Jurkat, Clone E6-1 (cell line): Measurements from ENCODE around the gene ZDHHC3.
"Not testable (repeated sequence)": the region's sequence is repeated elsewhere in the genome, so short reads cannot be mapped to it uniquely, and the experiment has no call there.

ENCODE experiments used
- DNase-seq: peaks from one replicate; pipeline ENCODE4 v3.0.0-alpha.2; 2011; ENCODE audit warnings: low read depth, low spot score
- H3K4me3 ChIP-seq: 2 replicates; pipeline ENCODE4 v1.5.1; 2011; ENCODE audit warnings: mild to moderate bottlenecking, low read length, control low read depth, moderate library complexity

ZDHHC3 gene

GRCh38 chr3:45000823-45001222 lies 24.8 kb upstream of the ZDHHC3 start:
- H3K4me3 ChIP-seq = no peak overlapping the region
- DNase-seq = no peak

- no peak for DNase-seq
- H3K4me3 ChIP-seq = no peak overlapping the region
Observed at GRCh38 chr3:44999782-45000181, 23.8 kb upstream of the ZDHHC3 start.

DNA sequence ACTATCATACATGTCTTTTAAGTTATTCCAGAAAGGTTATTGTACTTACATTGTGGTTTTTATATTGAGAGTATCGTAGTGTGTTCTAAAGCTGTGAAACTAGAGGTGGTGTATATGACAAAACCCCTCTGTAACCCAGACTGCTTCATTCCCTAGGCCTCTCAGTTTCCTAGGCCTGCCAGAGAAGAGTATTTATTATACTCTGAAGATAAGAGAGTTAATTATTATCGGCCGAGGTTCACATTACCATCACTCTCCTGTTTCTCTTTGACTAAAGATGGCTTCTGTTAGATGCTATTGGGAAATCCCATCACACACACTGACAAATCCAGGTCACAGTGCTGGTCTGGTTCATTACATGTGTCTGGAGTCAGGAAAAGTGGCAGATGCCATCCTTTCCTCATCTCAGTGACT lies 20.6 kb upstream of the ZDHHC3 start:
- DNase-seq = no peak
- no peak overlapping the region for H3K4me3 ChIP-seq

DNA sequence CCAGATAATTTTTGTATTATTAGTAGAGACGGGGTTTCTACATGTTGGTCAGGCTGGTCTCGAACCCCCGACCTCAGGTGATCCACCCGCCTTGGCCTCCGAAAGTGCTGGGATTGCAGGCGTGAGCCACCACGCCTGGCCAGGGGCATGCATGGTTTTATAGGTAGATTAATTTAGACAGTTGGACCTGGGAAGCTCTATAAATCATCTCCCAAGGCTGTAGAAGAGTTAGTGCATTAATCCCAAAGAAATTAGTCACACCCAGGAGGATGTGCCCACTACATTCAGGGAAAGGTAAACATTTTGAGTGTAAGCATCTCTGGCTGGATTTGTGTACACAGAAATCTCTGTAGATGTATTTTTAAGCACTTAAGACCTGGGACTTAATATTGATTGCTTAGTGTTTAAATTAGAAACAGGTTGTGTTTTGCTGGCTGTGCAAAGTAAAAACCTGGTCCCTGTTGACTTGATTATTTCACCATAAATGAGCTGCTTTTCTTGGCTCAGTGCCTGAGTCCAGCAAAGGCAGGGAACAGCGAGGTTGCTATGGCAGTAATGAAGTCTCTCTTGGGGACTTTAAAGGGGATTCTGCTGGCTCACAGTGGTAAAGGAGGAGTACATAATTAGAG lies 19.3 kb upstream of the ZDHHC3 start:
- no peak for DNase-seq
- no peak overlapping the region for H3K4me3 ChIP-seq

DNA sequence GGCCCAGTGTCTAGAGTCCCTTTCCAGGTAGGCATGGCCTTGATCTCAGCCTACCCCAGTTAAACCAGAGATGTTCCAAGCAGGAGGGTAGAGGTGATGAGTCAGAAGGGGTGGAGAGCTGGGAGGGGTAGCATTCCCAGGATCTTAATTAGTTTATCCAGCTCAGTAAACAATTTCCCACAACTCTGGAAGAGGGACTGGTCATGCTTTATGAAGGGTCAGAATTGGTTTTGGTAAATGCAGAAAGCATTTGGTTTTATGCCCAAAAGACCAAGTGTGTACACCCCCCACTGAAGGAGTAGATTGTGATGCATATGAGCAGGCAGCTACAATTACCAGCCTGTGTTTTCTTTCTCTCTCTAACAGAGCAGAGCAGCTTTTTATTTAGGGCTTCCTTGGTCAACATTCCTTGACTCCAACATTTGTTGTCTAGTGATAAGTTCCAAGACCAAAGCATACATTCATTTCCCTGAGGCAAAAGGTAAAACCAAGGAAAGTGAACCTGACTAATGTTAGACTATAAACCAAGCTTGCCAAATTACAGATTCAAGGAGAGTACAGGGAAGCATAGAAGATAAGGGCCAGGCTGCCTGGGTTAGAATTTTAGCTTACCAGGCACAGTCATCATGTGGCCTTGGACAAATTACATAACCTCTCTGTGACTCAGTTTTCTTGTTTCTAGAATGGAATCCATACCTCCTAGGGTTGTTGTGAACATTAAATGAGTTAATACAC lies 17.7 kb upstream of the ZDHHC3 start:
- DNase-seq = no peak
- H3K4me3 ChIP-seq = no peak overlapping the region

- no peak overlapping the region for H3K4me3 ChIP-seq
- peak; percentile 47 for DNase-seq
Observed at GRCh38 chr3:44992555-44993470, 16.8 kb upstream of the ZDHHC3 start.

GRCh38 chr3:44991326-44991725 lies 15.4 kb upstream of the ZDHHC3 start:
- peak; percentile 61 for DNase-seq
- no peak overlapping the region for H3K4me3 ChIP-seq

GRCh38 chr3:44989636-44990373 lies 13.8 kb upstream of the ZDHHC3 start:
- DNase-seq = no peak
- no peak overlapping the region for H3K4me3 ChIP-seq

- no peak overlapping the region for H3K4me3 ChIP-seq
- DNase-seq = no peak
Observed at GRCh38 chr3:44989141-44989540, 13.2 kb upstream of the ZDHHC3 start.

- DNase-seq = no peak
- no peak overlapping the region for H3K4me3 ChIP-seq
Observed at GRCh38 chr3:44988073-44988472, 12.1 kb upstream of the ZDHHC3 start.

DNA sequence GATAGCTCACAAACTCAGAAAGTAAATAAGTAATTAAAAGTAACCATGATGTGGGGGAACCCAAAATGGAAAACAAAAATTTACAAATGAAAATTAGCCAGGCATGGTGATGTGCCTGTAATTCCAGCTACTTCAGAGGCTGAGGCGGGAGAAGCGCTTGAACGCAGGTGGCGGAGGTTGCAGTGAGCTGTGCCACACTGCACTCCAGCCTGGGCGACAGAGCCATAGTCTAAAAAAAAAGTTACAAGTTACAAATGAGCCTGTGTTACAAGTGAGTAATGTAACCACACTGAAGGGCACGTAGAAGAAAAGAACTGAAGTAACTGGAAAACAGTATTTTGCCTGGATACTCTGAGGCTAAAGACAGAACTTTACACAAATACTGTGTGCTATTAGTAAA lies 11.4 kb upstream of the ZDHHC3 start:
- no peak overlapping the region for H3K4me3 ChIP-seq
- DNase-seq = no peak

DNA sequence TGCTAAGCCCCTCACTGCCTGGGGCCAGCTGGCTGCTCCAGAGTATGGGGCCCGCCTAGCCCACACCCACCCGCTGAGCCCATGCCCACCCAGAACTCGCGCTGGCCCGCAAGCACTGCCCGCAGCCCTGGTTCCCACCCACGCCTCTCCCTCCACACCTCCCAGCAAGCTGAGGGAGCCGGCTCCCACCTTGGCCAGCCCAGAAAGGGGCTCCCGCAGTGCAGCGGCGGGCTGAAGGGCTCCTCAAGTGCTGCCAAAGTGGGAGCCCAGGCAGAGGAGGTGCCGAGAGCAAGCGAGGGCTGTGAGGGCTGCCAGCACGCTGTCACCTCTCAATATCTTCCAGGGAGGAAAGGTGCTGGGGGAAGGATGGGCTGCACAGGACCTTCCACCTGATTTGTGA lies 10.4 kb upstream of the ZDHHC3 start:
- not testable (repeated sequence) for H3K4me3 ChIP-seq, DNase-seq

DNA sequence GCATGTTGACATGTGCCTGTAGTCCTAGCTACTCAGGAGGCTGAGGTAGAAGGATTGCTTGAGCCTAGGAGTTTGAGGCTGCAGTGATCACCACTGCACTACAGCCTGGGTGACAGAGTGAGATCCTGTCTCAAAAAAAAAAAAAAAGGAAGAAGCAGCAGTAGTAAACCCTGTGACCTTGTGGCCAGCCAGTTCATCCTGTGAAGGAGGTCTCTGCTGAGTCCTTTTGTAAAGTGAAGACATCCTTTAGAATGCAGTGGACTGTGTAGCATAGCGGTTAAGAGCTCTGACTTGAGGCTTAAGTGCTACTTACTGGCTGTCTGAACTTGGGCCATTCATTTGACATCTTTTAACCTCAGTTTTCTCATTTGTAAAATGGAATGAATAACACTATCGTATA lies 8.4 kb upstream of the ZDHHC3 start:
- no peak overlapping the region for H3K4me3 ChIP-seq
- DNase-seq = no peak

DNA sequence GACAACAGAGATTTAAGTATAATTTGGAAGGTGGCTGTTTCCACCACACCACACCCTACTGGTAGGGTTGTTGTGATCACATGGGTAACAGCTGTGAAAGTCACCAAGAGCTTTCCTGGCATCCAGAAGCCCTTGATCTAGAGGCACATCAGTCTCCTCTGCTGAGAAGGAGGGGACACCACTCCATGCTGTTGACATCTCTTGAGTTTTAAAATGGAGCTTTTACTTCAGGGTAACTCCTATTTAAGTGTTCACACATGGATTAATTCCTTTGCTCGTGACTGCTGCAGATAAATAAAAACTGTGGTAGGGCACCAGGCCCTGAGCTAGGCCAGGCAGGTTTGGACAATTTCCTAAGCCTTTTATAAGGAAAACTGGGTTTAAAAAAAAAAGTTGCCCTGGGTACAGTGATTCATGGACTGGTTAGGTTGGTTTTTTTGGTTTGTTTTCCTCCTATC lies 7.5 kb upstream of the ZDHHC3 start:
- peak; percentile 38 for DNase-seq

GRCh38 chr3:44982817-44983216 lies 6.8 kb upstream of the ZDHHC3 start:
- DNase-seq = no peak
- no peak overlapping the region for H3K4me3 ChIP-seq

More for the DNA sequence above, 7.5 kb upstream of the ZDHHC3 start:
- H3K4me3 ChIP-seq = no peak overlapping the region

- no peak for DNase-seq
- no peak overlapping the region for H3K4me3 ChIP-seq
Observed at GRCh38 chr3:44981751-44982150, 5.8 kb upstream of the ZDHHC3 start.

DNA sequence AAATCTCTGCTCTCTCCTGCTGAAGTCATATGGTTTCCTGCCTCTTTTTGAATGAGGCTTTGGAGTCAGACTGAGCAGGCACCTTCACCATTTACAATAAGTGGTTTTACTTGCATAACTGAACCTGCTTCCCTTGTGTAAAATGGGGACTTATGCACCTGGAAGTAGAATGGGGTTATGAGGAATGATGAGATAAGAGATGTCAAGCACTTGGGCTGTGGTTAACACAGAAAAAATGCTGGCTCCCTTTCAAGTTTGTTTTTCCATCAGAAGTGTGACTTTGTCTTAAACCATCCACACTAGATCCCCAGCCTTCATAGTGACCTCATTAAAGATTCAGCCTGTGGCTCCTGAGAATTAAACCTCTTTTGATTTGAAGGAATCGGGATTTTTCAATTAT lies 5.2 kb upstream of the ZDHHC3 start:
- H3K4me3 ChIP-seq = no peak overlapping the region
- peak; percentile 87 for DNase-seq

DNA sequence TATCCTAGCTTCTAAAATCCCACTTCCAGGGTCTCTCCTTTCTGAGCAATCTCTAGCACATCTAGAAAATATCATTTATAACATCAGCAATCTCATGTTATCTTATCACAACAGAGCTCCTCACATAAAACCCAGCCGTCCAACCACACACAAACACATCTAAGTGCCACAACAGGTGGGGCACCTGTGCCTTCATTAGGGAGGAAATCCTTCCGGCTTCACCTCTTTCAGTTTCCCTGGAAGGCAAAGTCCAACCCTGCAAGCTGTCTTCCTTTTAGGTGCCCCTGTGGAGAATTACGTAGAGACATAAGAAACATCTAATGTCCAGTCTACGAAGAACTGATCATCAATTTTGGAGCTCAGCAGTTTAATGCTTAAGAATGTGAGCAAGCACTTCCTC lies 1.6 kb downstream of the ZDHHC3 start:
- H3K4me3 ChIP-seq = peak overlapping the region; percentile 88
- peak; percentile 62 for DNase-seq

GRCh38 chr3:44970926-44971490 lies 5.0 kb downstream of the ZDHHC3 start:
- H3K4me3 ChIP-seq = no peak overlapping the region
- no peak for DNase-seq
